Activated naive CD4-positive, alpha-beta T cell treated with anti-CD3 and anti-CD28 coated beads for 36 hours (primary cell): ENCODE results near the gene BEST3. TPM values are rescaled to one million over a fixed set of nuclear protein-coding genes. Genes with fewer than 3 reads are reported as not detected.

ENCODE experiments used
- CTCF ChIA-PET: fragments of 350-600 bp; sonication (Branson Sonifier 250); formaldehyde crosslinking; loops from one replicate; lab custom pipeline; 2021; ENCODE audit warnings: antibody characterized with exemption; lab: Charles Lee
- DNase-seq: peaks from one replicate; pipeline ENCODE4 v3.0.0-alpha.2; 2020
- H3K27ac Mint-ChIP-seq: one replicate; pipeline ENCODE4 v1.8.0; 2021; ENCODE audit warnings: mild to moderate bottlenecking, mixed read lengths
- H3K27me3 Mint-ChIP-seq: one replicate; pipeline ENCODE4 v1.8.0; 2021; ENCODE audit warnings: low read depth, mixed read lengths
- H3K36me3 Mint-ChIP-seq: one replicate; pipeline ENCODE4 v1.8.0; 2021; ENCODE audit warnings: low read depth, mixed read lengths
- H3K4me1 Mint-ChIP-seq: one replicate; pipeline ENCODE4 v1.8.0; 2021; ENCODE audit warnings: low read depth, mixed read lengths
- H3K4me3 Mint-ChIP-seq: one replicate; pipeline ENCODE4 v1.8.0; 2021; ENCODE audit warnings: mild to moderate bottlenecking, moderate library complexity, mixed read lengths
- H3K9me3 Mint-ChIP-seq: one replicate; pipeline ENCODE4 v1.8.0; 2021; ENCODE audit warnings: mixed read lengths
- intact Hi-C: fragments of 100-400 bp; cut with micrococcal nuclease; formaldehyde crosslinking; loops from one replicate; pipeline ENCODE4 v1.15.1; 2023
- total RNA-seq, 2 experiments: library from RNA; stranded (reverse); gene quantifications; one replicate each; pipeline ENCODE4 v1.2.3, GENCODE V29; 2021

The BEST3 gene
- total RNA-seq, 2 experiments from 2014 or later: not detected

GRCh38 chr12:69658203-69658602 lies 40.9 kb downstream of the BEST3 start:
- CTCF ChIA-PET: no interaction called here
- Mint-ChIP-seq H3K4me3 (no peak overlapping the region), H3K27me3 (peaks cover 8% of the 10 kb centered on the region), H3K27ac (no peak overlapping the region), H3K9me3 (no peaks in the 10 kb centered on the region), H3K4me1 (no peaks in the 10 kb centered on the region), H3K36me3 (no peaks in the 10 kb centered on the region)
- intact Hi-C loops: no loop called here
- DNase-seq: no peak

GRCh38 chr12:69657376-69658137 lies 41.5 kb downstream of the BEST3 start:
- Mint-ChIP-seq H3K4me1 (no peaks in the 10 kb centered on the region), H3K9me3 (no peaks in the 10 kb centered on the region), H3K36me3 (no peaks in the 10 kb centered on the region), H3K4me3 (no peak overlapping the region), H3K27me3 (peaks cover 8% of the 10 kb centered on the region), H3K27ac (no peak overlapping the region)
- no peak for DNase-seq
- CTCF ChIA-PET: no interaction called here
- intact Hi-C loops: no loop called here

GRCh38 chr12:69655616-69656340 lies 43.3 kb downstream of the BEST3 start:
- CTCF ChIA-PET: no interaction called here
- no peak for DNase-seq
- Mint-ChIP-seq H3K27ac (no peak overlapping the region), H3K4me1 (no peaks in the 10 kb centered on the region), H3K9me3 (no peaks in the 10 kb centered on the region), H3K4me3 (no peak overlapping the region), H3K27me3 (peaks cover 8% of the 10 kb centered on the region), H3K36me3 (no peaks in the 10 kb centered on the region)
- intact Hi-C loops: no loop called here

- peaks cover 8% of the 10 kb centered on the region for H3K27me3 Mint-ChIP-seq
Measured at GRCh38 chr12:69653703-69654102, 45.4 kb downstream of the BEST3 start.

GRCh38 chr12:69651922-69652321 lies 47.2 kb downstream of the BEST3 start:
- DNase-seq: no peak
- intact Hi-C loops: no loop called here
- Mint-ChIP-seq H3K4me1 (no peaks in the 10 kb centered on the region), H3K27me3 (peaks cover 12% of the 10 kb centered on the region), H3K9me3 (no peaks in the 10 kb centered on the region), H3K36me3 (no peaks in the 10 kb centered on the region), H3K4me3 (no peak overlapping the region), H3K27ac (no peak overlapping the region)
- CTCF ChIA-PET: interaction anchor here (0.6 to 2.7 kb wide), 3 partner anchors 12 to 119 kb away, joined by 3 to 14 read pairs (median 4); no protein-coding TSS in a partner anchor

More at GRCh38 chr12:69653703-69654102, 45.4 kb downstream of the BEST3 start:
- Mint-ChIP-seq H3K27ac (no peak overlapping the region), H3K4me1 (no peaks in the 10 kb centered on the region), H3K4me3 (no peak overlapping the region), H3K9me3 (no peaks in the 10 kb centered on the region), H3K36me3 (no peaks in the 10 kb centered on the region)
- CTCF ChIA-PET: no interaction called here
- DNase-seq: no peak
- intact Hi-C loops: no loop called here

GRCh38 chr12:69649529-69649928 lies 49.6 kb downstream of the BEST3 start:
- CTCF ChIA-PET: interaction anchor here (1.9 kb wide), 1 partner anchor 9 kb away, joined by 9 read pairs; no protein-coding TSS in a partner anchor
- no peak overlapping the region for H3K4me3 Mint-ChIP-seq
- H3K27me3 Mint-ChIP-seq: peaks cover 12% of the 10 kb centered on the region
- no peak for DNase-seq
- no peaks in the 10 kb centered on the region for H3K36me3 Mint-ChIP-seq
- intact Hi-C loops: no loop called here
- no peak overlapping the region for H3K27ac Mint-ChIP-seq
- H3K4me1 Mint-ChIP-seq: no peaks in the 10 kb centered on the region
- no peaks in the 10 kb centered on the region for H3K9me3 Mint-ChIP-seq

GRCh38 chr12:69648476-69648875 lies 50.6 kb downstream of the BEST3 start:
- Mint-ChIP-seq H3K27ac (no peak overlapping the region), H3K9me3 (no peaks in the 10 kb centered on the region), H3K4me3 (no peak overlapping the region), H3K4me1 (no peaks in the 10 kb centered on the region), H3K36me3 (no peaks in the 10 kb centered on the region), H3K27me3 (peaks cover 8% of the 10 kb centered on the region)
- intact Hi-C loops: no loop called here
- no peak for DNase-seq
- CTCF ChIA-PET: interaction anchor here (1.9 kb wide), 1 partner anchor 8 kb away, joined by 9 read pairs; no protein-coding TSS in a partner anchor

GRCh38 chr12:69647178-69647577 lies 51.9 kb downstream of the BEST3 start:
- DNase-seq: no peak
- Mint-ChIP-seq H3K27ac (no peak overlapping the region), H3K4me3 (no peak overlapping the region), H3K4me1 (no peaks in the 10 kb centered on the region), H3K27me3 (peaks cover 8% of the 10 kb centered on the region), H3K36me3 (no peaks in the 10 kb centered on the region), H3K9me3 (no peaks in the 10 kb centered on the region)
- CTCF ChIA-PET: interaction anchor here (1.5 kb wide), 1 partner anchor 356 kb away, joined by 4 read pairs; no protein-coding TSS in a partner anchor
- intact Hi-C loops: no loop called here

- H3K36me3 Mint-ChIP-seq: no peaks in the 10 kb centered on the region
Measured at GRCh38 chr12:69645031-69645430, 54.1 kb downstream of the BEST3 start.

GRCh38 chr12:69644511-69644910 lies 54.6 kb downstream of the BEST3 start:
- Mint-ChIP-seq H3K27ac (no peak overlapping the region), H3K4me3 (no peak overlapping the region), H3K36me3 (no peaks in the 10 kb centered on the region), H3K27me3 (peaks cover 8% of the 10 kb centered on the region), H3K9me3 (no peaks in the 10 kb centered on the region), H3K4me1 (peaks cover under 1% of the 10 kb centered on the region)
- CTCF ChIA-PET: interaction anchor here (1.0 kb wide), 1 partner anchor 286 kb away, joined by 3 read pairs; no protein-coding TSS in a partner anchor
- DNase-seq: no peak
- intact Hi-C loops: no loop called here

More at GRCh38 chr12:69645031-69645430, 54.1 kb downstream of the BEST3 start:
- no peak overlapping the region for H3K27ac Mint-ChIP-seq
- H3K9me3 Mint-ChIP-seq: no peaks in the 10 kb centered on the region
- intact Hi-C loops: no loop called here
- DNase-seq: no peak
- H3K4me3 Mint-ChIP-seq: no peak overlapping the region
- CTCF ChIA-PET: interaction anchor here (1.0 kb wide), 1 partner anchor 286 kb away, joined by 3 read pairs; no protein-coding TSS in a partner anchor
- no peaks in the 10 kb centered on the region for H3K4me1 Mint-ChIP-seq
- H3K27me3 Mint-ChIP-seq: peaks cover 8% of the 10 kb centered on the region

- intact Hi-C loops: no loop called here
- Mint-ChIP-seq H3K36me3 (no peaks in the 10 kb centered on the region), H3K4me1 (peaks cover 2% of the 10 kb centered on the region), H3K4me3 (no peak overlapping the region), H3K27ac (no peak overlapping the region), H3K27me3 (peaks cover 4% of the 10 kb centered on the region), H3K9me3 (no peaks in the 10 kb centered on the region)
- CTCF ChIA-PET: no interaction called here
- no peak for DNase-seq
Measured at GRCh38 chr12:69642531-69642930, 56.6 kb downstream of the BEST3 start.

GRCh38 chr12:69641546-69641945 lies 57.6 kb downstream of the BEST3 start:
- intact Hi-C loops: no loop called here
- DNase-seq: no peak
- H3K9me3 Mint-ChIP-seq: no peaks in the 10 kb centered on the region
- no peaks in the 10 kb centered on the region for H3K36me3 Mint-ChIP-seq
- CTCF ChIA-PET: interaction anchor here (1.1 to 2.1 kb wide), 2 partner anchors 10 to 17 kb away, joined by 3 to 9 read pairs; no protein-coding TSS in a partner anchor
- H3K27me3 Mint-ChIP-seq: no peaks in the 10 kb centered on the region
- H3K4me3 Mint-ChIP-seq: no peak overlapping the region
- no peak overlapping the region for H3K27ac Mint-ChIP-seq
- H3K4me1 Mint-ChIP-seq: peaks cover 2% of the 10 kb centered on the region
